ENCODE data around the gene LIPE.
"Not testable (repeated sequence)": the region's sequence is repeated elsewhere in the genome, so short reads cannot be mapped to it uniquely, and the experiment has no call there.

LIPE gene

GRCh38 chr19:42448306-42448705 is 21.1 kb upstream of the LIPE start:
- DNase-seq (ENCODE audit: low spot score): not testable (repeated sequence)

- no peak for DNase-seq (ENCODE audit: low spot score)
Observed at GRCh38 chr19:42445948-42446347, 18.8 kb upstream of the LIPE start.

GRCh38 chr19:42443944-42444398 is 16.8 kb upstream of the LIPE start:
- DNase-seq (ENCODE audit: low spot score): no peak

GRCh38 chr19:42442833-42443232 is 15.6 kb upstream of the LIPE start, which contains the start of gene CXCL17:
Gene CXCL17 (minus strand): TSS chr19:42442946. CDS start chr19:42442832, 114 bp downstream.
- no peak for DNase-seq (ENCODE audit: low spot score)

GRCh38 chr19:42441049-42441445 is 13.9 kb upstream of the LIPE start:
- DNase-seq (ENCODE audit: low spot score): no peak

- DNase-seq (ENCODE audit: low spot score): peak; percentile 72
Observed at GRCh38 chr19:42440357-42441048, 13.3 kb upstream of the LIPE start.

GRCh38 chr19:42436006-42436405 is 8.8 kb upstream of the LIPE start:
- no peak for DNase-seq (ENCODE audit: low spot score)

GRCh38 chr19:42435316-42435715 is 8.1 kb upstream of the LIPE start:
- no peak for DNase-seq (ENCODE audit: low spot score)

- DNase-seq (ENCODE audit: low spot score): peak; percentile 81
Observed at GRCh38 chr19:42433503-42434260, 6.5 kb upstream of the LIPE start.

GRCh38 chr19:42431486-42431885 is 4.3 kb upstream of the LIPE start:
- DNase-seq (ENCODE audit: low spot score): no peak

GRCh38 chr19:42428676-42429075 is 1.5 kb upstream of the LIPE start:
- no peak for DNase-seq (ENCODE audit: low spot score)

GRCh38 chr19:42426643-42427042 is 545 bp downstream of the LIPE start:
- DNase-seq (ENCODE audit: low spot score): no peak

- no peak for DNase-seq (ENCODE audit: low spot score)
Observed at GRCh38 chr19:42424712-42425131, 2.5 kb downstream of the LIPE start.

- DNase-seq (ENCODE audit: low spot score): no peak
Observed at GRCh38 chr19:42424345-42424707, 2.9 kb downstream of the LIPE start.

- DNase-seq (ENCODE audit: low spot score): peak; percentile 96
Observed at GRCh38 chr19:42423462-42424344, 3.5 kb downstream of the LIPE start.

GRCh38 chr19:42422901-42423461 is 4.2 kb downstream of the LIPE start:
- DNase-seq (ENCODE audit: low spot score): peak; percentile 65

GRCh38 chr19:42422092-42422900 is 4.9 kb downstream of the LIPE start:
- no peak for DNase-seq (ENCODE audit: low spot score)

GRCh38 chr19:42421591-42422031 is 5.6 kb downstream of the LIPE start:
- no peak for DNase-seq (ENCODE audit: low spot score)

- no peak for DNase-seq (ENCODE audit: low spot score)
Observed at GRCh38 chr19:42421101-42421500, 6.1 kb downstream of the LIPE start.

GRCh38 chr19:42420055-42420544 is 7.1 kb downstream of the LIPE start:
- DNase-seq (ENCODE audit: low spot score): peak; percentile 48

- no peak for DNase-seq (ENCODE audit: low spot score)
Observed at GRCh38 chr19:42419309-42419708, 7.9 kb downstream of the LIPE start.
